Left kidney (tissue), 2 donors: Measurements from ENCODE around the gene CHD9. TPM values are rescaled to one million over a fixed set of nuclear protein-coding genes. Genes with fewer than 3 reads are reported as not detected.
"Not testable (repeated sequence)": the region's sequence is repeated elsewhere in the genome, so short reads cannot be mapped to it uniquely, and the experiment has no call there.

Source experiments
- DNase-seq: peaks from one replicate; pipeline ENCODE4 v3.0.0-alpha.2; 2013
- polyA plus RNA-seq: library from polyadenylated mRNA; unstranded; fragments of 120-200 nt; gene quantifications from one replicate; pipeline ENCODE4 v1.2.1, GENCODE V29; 2013; ENCODE audit not compliant: insufficient read length

Gene CHD9
- polyA plus RNA-seq, 1 donor, result 74.3 TPM

- DNase-seq, result peak; percentile 90
Observed at GRCh38 chr16:53207810-53208752, 153.3 kb downstream of the CHD9 start.

- no peak for DNase-seq
Observed at GRCh38 chr16:53209429-53209828, 154.6 kb downstream of the CHD9 start.

- DNase-seq, result no peak
Observed at GRCh38 chr16:53209877-53210276, 155.1 kb downstream of the CHD9 start.

- DNase-seq, result no peak
Observed at GRCh38 chr16:53211253-53211652, 156.5 kb downstream of the CHD9 start.

- DNase-seq, result no peak
Observed at GRCh38 chr16:53212893-53213223, 158.1 kb downstream of the CHD9 start.

GRCh38 chr16:53213542-53213941 is 158.8 kb downstream of the CHD9 start:
- no peak for DNase-seq

GRCh38 chr16:53216798-53217197 is 162.0 kb downstream of the CHD9 start:
- DNase-seq, result no peak

GRCh38 chr16:53219371-53219770 is 164.6 kb downstream of the CHD9 start:
- DNase-seq, result no peak

- DNase-seq, result no peak
Observed at GRCh38 chr16:53219795-53220454, 165.1 kb downstream of the CHD9 start.

- no peak for DNase-seq
Observed at GRCh38 chr16:53220585-53220984, 165.8 kb downstream of the CHD9 start.

- no peak for DNase-seq
Observed at GRCh38 chr16:53224951-53225533, 170.3 kb downstream of the CHD9 start.

- no peak for DNase-seq
Observed at GRCh38 chr16:53232826-53233529, 178.2 kb downstream of the CHD9 start.

- no peak for DNase-seq
Observed at GRCh38 chr16:53234836-53235235, 180.0 kb downstream of the CHD9 start.

GRCh38 chr16:53235851-53236250 is 181.1 kb downstream of the CHD9 start:
- no peak for DNase-seq

- no peak for DNase-seq
Observed at GRCh38 chr16:53249331-53249730, 194.5 kb downstream of the CHD9 start.

- DNase-seq, result no peak
Observed at GRCh38 chr16:53257001-53257400, 202.2 kb downstream of the CHD9 start.

- no peak for DNase-seq
Observed at GRCh38 chr16:53258809-53259208, 204.0 kb downstream of the CHD9 start.

GRCh38 chr16:53261276-53261675 is 206.5 kb downstream of the CHD9 start:
- no peak for DNase-seq

- DNase-seq, result no peak
Observed at GRCh38 chr16:53262645-53263044, 207.9 kb downstream of the CHD9 start.

GRCh38 chr16:53266156-53266555 is 211.4 kb downstream of the CHD9 start:
- no peak for DNase-seq

- not testable (repeated sequence) for DNase-seq
Observed at GRCh38 chr16:53278498-53278897, 223.7 kb downstream of the CHD9 start.

GRCh38 chr16:53281280-53281679 is 226.5 kb downstream of the CHD9 start:
- no peak for DNase-seq

- no peak for DNase-seq
Observed at GRCh38 chr16:53281859-53282258, 227.1 kb downstream of the CHD9 start.
